ENCODE results near the gene OXA1L.
"Not testable (repeated sequence)": the region's sequence is repeated elsewhere in the genome, so short reads cannot be mapped to it uniquely, and the experiment has no call there.

Gene OXA1L
- 91.9 to 102 reads per million in 2 donors for total RNA-seq

GRCh38 chr14:22766457-22767322 is at the start of gene OXA1L:
Gene OXA1L, plus strand, starts transcription at chr14:22766688. Its CDS starts 14 bp downstream, at chr14:22766702.
- DNase-seq = peak; percentile 78 to 99 (median 94)

- DNase-seq = no peak
Measured at GRCh38 chr14:22718091-22718490, 48.4 kb upstream of the OXA1L start.

GRCh38 chr14:22721213-22721612 is 45.3 kb upstream of the OXA1L start:
- no peak for DNase-seq

GRCh38 chr14:22723815-22724214 is 42.7 kb upstream of the OXA1L start:
- DNase-seq = no peak

GRCh38 chr14:22724847-22725246 is 41.6 kb upstream of the OXA1L start:
- not testable (repeated sequence) for DNase-seq

GRCh38 chr14:22725374-22725773 is 41.1 kb upstream of the OXA1L start:
- DNase-seq = not testable (repeated sequence)

- no peak for DNase-seq
Measured at GRCh38 chr14:22726012-22726411, 40.5 kb upstream of the OXA1L start.

- DNase-seq = not testable (repeated sequence)
Measured at GRCh38 chr14:22732062-22732461, 34.4 kb upstream of the OXA1L start.

GRCh38 chr14:22733829-22734228 is 32.7 kb upstream of the OXA1L start:
- DNase-seq = no peak

- no peak for DNase-seq
Measured at GRCh38 chr14:22735096-22735495, 31.4 kb upstream of the OXA1L start.

GRCh38 chr14:22736384-22736783 is 30.1 kb upstream of the OXA1L start:
- DNase-seq = not testable (repeated sequence)

GRCh38 chr14:22737052-22737451 is 29.4 kb upstream of the OXA1L start:
- DNase-seq = peak in 1 of 5 experiments; percentile 86

GRCh38 chr14:22739423-22739822 is 27.1 kb upstream of the OXA1L start:
- DNase-seq = no peak

GRCh38 chr14:22740020-22740419 is 26.5 kb upstream of the OXA1L start:
- DNase-seq = no peak

GRCh38 chr14:22747769-22748168 is 18.7 kb upstream of the OXA1L start:
- DNase-seq = no peak

- no peak for DNase-seq
Measured at GRCh38 chr14:22748206-22748605, 18.3 kb upstream of the OXA1L start.

GRCh38 chr14:22748631-22749068 is 17.8 kb upstream of the OXA1L start:
- DNase-seq = no peak

- DNase-seq = peak in 1 of 5 experiments; percentile 70
Measured at GRCh38 chr14:22752422-22752821, 14.1 kb upstream of the OXA1L start.

- no peak for DNase-seq
Measured at GRCh38 chr14:22753586-22753985, 12.9 kb upstream of the OXA1L start.

GRCh38 chr14:22757972-22758650 is 8.4 kb upstream of the OXA1L start:
- not testable (repeated sequence) for DNase-seq

GRCh38 chr14:22761734-22762133 is 4.8 kb upstream of the OXA1L start:
- DNase-seq = no peak

GRCh38 chr14:22764382-22764781 is 2.1 kb upstream of the OXA1L start:
- DNase-seq = no peak

GRCh38 chr14:22767323-22767589 is 768 bp downstream of the OXA1L start:
- DNase-seq = no peak

GRCh38 chr14:22768947-22769346 is 2.5 kb downstream of the OXA1L start:
- no peak for DNase-seq
